Activated gamma-delta T cell treated with Interleukin-2 at 50 U/mL for 16 hours (primary cell): ENCODE data around the gene BABAM2.
"Not testable (repeated sequence)": the region's sequence is repeated elsewhere in the genome, so short reads cannot be mapped to it uniquely, and the experiment has no call there.

Experiments used
- DNase-seq: peaks from one replicate; pipeline ENCODE4 v3.0.0-alpha.2; 2020

BABAM2 gene

DNA sequence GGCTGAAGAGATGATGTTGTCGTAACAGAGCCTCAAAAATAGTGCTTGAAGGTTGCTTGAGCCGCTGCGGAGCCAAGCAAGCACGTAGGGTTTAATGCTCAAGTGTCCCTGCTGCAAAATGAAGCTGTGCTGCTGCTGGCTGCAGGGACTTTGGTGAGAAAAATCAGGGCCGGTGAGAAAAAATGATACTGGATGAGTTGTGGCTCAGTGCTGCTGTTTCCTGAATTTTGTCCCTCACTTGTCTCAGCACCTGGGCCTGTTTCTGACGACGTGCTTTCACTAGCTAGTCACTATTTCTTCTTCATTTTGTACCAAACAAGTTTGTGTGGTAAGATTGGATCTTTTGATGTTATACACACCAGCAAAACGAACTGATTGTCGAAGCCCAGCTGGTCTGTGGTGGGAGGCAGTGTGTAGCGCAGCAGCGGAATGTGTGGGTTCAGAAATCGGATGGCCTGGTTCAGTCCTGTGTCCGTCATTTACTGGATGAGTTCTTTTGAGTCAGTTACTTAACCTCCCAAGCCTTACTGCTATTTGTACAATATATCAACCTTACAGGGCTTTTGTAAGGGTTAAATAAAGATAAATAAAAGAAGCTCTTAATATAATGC is 329.3 kb downstream of the BABAM2 start:
- DNase-seq, result no peak

DNA sequence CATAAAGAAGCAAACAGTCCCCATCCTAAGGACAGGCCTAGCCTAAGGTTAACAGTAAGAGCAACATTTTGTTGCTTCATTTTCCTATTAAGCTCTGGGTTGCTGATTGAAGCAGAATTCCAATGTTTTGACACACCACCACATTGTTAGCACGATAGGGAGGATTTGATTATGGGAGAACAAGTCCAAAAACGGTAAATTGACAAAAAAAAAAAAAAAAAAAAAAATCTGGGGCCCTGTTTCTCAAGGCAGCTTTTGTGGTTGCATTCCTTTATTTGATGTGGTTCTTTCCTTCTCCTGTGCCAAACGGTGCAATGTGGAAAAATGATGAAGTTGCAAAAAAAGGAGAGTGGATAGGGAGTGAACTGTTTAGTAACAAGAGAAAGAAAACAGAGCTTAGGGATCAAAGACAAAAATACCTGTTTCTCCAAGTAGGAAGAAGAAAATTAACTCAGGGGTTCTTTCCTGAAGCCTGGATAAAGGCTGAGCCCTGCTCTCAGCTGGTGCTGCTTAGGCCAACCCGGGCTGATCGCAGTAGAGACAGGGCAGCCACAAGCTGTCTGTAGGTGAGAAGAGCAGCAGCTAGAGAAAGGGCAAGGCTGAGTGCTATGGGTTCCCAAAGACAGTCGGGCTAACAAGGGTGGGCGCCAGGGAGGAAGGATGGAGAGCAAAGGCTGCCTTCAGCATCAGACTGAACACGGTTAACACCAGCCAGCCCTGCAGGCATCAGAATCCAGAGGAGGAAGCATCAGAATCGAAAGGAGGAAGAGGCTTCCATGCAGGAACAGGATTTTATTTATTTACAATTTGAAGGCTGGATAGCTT is 334.3 kb downstream of the BABAM2 start:
- DNase-seq, result no peak

DNA sequence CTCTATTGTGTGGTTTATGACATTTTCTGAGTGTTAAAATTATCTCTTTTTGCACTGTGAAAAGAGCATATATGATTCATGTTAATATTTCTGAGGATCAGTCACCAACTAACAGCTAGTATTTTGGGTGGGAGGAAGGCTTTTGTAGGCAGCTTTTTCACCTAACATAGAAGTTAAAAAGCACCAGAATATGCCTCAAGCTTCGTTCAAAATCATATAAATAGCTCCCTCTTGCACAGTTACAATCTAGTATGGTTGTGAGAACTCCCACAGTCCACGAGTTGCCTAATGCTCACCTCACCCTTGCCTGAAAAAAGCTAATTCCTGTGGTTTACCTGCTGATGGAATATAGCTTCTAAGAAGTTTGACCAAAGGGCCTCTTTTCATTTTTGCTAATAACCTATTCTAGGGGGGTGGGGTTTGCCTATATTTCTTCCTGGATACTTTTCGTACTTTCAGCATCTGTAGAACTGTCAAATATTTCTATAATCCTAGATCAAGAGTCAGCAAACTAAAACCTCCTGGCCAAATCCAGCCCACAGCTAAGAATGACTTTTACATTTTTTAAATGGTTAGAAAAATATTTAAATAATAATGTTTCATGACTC is 335.0 kb downstream of the BABAM2 start:
- DNase-seq, result no peak

DNA sequence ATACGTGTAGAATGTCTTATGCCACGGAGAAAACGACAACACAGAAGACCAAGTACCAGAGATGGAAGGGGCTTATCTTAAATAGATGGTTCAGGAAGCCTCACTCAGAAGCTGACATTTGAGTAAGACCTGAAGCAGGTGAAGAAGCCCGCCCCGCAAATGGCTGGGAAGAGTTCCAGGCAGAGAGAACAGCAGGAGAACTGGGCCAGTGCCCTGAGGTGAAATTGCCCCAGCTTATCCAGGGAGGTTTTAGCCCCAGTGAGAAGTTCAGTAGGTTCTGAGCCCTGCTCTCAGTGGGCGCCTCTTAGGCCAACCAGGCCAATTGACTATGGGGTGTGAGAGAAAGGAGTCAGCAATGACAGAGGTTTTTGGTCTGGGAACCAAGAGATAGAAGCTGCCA is 336.0 kb downstream of the BABAM2 start:
- DNase-seq, result no peak

DNA sequence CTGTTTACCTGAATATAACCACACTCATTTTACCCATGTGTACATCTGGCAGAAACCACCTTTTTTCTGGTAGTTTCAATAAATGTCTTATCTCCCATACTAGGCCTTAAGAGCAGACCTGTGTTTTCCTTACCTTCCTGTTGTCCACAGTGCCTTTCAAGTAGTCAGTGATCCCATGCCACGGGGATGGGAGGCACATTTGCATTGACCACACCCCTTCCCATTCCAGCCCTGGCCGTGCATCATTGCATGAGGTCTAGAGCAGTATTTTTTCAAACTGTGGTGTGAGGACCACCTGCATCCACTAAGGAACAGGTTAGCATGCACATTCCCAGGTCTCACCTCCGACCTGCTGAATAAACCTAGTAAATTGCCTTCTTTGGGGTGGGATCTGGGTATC is 337.0 kb downstream of the BABAM2 start:
- DNase-seq, result no peak

DNA sequence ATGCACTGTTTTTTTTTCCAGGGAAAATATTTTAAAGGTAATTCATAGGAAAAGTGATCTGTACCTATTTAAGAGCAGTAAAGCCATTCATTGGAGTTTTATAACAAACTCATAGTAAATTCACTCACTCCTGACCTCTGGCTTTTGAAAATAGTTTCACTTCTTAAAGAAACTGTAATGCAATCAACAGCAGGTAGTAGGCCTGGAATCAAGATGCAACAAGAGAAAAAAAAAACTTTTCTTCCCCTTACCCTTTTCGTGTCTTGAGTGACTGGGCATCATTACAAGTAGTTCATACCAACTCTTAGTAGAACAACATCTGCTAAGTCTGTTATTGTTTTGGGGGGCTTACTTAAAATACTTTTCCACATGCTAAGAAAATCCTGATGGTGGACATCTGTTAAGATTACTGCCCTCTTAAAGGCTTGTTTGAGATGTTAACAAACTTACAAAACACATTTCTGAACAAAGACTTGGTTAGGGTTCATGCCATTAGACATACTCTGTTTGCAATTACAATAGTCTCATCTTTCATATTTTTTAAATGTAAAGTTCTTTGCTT is 338.0 kb downstream of the BABAM2 start:
- DNase-seq, result no peak

DNA sequence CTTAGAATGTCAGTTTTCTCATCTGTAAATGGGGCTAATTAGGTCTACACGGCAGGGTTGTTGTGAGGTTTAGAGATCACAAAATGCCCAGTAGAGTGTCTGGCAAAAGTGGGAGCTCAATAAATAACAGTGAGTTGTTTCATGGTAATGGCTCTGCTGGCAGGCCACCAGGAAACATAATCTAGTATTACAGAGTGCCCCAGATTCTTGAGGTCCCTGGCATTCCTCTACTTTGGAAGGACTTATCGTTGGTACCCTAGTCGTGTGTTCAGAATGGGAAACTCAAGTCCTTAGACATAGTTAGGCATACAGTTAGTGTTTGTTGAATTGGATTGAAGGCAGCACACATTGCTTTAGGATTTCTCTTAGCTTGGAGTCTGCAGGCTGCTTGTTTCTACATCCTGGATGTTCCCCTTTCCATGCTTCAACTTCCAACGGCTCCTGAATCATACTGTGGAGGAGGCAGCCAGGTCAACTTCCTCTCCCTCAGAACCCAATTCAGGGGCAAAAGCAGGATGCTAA is 340.6 kb downstream of the BABAM2 start:
- no peak for DNase-seq

DNA sequence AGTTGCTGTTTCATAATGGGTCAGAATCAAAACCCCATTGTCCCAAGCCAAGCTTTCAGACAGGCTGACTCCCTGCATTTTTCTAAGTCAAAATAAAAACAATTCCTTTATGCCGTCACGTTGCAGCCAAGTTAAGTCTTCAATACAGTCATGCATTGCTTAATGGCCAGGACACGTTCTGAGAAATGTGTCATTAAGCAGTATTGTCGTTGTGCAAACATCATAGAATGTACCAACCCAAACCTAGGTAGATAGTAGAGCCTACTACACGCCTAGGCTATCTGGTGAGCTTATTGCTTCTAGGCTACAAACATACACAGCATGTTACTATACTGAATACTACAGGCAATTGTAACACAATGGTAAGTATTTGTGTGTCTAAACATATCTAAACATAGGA is 341.8 kb downstream of the BABAM2 start:
- no peak for DNase-seq

DNA sequence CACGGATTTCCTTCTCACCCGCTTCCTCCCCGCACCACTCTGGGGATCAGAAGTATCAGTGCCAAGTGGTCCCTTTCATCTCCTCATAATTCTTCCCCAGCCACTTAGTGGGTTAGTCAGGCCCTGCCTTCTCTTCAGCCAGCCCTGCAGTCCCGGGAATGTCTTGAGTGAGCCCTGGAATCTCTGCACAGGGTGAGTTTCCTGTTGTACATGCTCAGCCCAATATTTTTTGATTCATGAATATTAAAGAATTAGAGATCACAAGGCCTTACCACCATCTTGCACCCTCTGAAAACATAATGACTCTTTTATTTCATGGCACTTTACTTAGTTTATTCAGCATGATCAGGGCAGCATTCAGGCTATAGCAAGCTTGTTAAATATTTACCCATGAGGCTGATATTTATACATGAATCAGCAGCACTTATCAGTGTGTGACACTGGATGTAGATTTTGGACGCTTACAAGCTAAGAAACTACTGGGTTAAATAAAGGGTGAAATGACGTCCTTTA is 342.7 kb downstream of the BABAM2 start:
- DNase-seq, result no peak

DNA sequence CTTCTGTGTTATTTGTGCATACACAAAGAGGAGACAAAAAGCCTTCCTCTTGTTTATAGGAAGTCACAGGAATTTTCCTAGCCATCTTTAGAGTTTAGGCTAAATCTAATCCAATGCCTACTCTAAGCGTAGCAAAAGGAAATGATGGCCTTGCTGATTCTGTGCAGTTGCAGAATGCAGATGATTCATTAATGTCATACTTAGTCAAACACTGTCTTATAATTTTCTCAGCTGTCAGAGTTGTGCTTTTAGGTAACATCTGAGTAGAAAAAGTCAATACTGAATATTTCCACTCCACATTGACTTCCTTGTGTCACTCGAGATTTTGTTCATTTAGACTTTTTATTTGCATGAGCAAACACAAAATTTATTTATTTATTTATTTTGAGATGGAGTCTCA is 344.3 kb downstream of the BABAM2 start:
- DNase-seq, result no peak

DNA sequence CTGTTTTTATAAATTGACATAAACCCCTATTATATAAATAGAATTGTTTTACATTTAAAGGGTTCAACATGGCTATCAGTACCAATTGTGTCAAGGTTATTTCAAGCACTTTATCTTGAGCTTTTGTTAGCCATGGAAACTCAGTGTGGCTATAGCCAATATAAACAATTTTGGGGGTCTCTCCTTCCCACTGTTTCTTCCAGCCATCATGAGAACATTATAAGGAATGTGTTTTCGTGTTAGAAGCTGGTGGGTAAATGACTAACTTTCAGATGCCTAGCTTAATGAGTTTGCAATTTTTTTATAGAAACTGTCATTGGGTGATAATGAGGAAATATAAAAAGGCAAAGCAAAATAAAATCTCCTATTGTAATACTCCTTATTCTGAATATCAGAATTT is 348.7 kb downstream of the BABAM2 start:
- DNase-seq, result no peak

DNA sequence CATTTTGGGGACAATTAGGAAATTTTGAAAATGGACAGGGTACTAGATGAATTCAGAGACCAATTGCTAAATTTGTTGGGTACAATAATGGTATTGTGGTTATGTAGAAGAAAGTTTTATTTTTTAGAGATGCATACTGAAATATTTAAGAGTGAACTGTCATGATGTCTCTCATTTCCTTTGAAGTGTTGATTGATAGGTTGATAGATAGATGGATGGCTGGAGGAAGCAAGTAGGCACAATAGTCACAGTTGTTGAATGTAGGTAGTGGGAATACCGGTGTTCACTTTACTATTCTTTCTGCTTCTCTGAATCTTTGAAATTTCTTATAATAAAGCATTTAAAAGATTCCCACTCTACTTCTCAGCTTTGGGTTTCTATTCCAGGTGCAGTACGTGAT is 350.4 kb downstream of the BABAM2 start:
- DNase-seq, result no peak

DNA sequence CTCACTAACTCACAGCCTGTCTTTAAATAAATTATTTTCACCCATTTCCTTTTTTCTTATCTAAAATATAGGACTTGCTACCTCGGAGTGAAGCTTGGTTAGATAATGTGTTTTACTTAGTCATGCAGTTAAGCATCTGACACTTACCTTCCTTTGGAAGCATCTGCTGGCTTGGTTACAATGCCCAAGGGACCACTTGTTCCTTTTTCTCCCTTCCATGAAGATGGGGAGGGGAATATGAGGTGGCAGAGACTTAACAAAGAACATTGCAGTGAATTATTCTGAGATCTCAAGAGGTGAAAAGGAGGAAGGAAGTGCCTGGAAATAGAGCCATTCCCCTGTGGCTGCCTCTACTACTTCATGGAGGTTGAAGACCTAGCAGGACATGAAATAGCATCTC is 356.8 kb downstream of the BABAM2 start:
- no peak for DNase-seq

DNA sequence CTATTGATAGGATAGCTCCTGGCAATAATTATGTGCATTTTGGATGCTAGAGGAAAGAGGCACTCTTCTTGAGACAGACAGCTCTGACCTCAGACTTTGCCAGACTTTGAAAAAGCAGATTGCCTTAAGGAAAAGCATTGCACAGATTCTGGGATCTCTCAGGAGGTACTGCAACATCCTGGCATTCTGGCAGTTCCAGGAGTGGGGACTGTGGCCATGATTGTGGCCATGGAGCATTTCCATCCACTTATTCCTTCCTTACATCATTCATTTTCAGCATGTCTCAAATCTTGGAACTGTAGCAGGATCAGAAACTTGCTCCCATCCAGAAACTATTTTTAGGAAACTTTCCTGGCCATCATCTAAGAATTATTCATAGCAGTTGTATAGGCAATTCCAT is 357.2 kb downstream of the BABAM2 start:
- DNase-seq, result no peak

DNA sequence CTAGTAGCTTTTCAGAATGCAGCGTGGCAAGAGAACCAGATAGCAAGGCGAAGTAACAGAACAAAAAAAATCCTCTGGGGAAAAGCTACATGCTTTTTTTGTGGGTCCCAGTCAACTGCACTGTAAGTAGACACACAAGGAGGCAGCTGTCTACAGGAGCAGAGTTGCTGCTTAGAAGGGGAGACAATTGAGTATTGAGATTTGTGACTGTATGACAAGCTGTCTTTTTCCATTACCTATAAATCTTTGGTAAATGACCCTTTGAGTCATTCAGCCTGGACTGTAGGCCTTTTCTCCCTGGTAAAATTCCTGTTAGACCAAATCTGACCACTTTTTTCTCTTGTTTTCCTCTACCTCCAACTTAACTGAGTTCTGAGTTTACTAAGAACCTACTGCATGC is 358.0 kb downstream of the BABAM2 start:
- no peak for DNase-seq

DNA sequence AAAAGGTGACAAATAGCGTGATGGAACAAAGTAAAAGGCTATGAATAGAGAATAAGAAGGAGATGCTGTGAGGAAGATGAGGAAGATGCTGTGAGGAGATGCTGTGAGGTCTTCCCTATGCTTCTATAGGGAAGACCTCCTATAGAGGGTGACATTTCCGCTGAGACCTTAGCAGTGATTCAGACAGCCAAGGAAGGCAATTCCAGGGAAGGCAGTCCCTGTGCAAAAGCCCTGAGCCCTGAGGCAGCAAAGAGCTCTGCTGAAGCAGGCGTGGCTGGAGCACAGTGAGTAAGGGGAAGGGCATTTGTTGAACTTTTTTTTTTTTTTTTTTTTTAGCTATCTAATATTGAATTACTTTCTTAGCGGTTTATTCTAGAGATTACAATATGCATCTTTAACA is 359.5 kb downstream of the BABAM2 start:
- no peak for DNase-seq

DNA sequence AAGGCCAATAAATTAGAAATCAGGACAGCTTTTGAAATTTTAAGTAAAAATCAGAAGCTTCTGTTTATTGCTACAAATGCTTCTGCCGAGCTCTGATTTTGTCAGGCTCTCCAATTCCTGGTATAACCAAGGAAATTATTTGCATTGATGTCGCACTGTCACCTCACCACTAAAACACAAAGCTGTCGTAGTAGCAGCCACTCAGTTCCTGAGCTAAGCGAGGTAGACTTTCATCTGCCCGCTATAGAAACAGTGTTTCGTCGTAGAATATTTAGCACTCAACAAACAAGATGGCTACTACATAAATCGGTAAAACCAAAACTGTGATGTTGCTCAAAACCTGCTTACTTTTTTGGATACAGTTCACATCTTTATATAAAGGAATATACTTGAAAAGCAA is 360.8 kb downstream of the BABAM2 start:
- DNase-seq, result no peak

DNA sequence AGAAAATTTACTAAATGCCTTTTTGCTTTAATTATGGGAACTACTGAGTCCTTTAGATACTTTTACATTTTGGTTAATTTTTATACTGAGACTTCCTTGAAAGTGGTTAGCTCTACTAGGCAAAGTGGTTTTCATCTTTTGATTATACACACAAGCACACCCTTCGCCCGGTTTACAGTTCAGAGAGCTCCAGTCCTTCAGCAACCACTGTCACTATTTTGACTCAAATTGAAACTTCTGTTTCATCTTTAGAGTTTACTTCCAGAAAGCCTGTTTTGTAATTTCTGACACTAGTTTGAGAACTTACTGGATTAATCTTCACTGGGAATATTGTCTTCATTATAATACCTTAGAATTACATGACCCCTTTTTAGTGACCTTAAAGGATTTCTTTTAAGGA is 361.8 kb downstream of the BABAM2 start:
- DNase-seq, result no peak

DNA sequence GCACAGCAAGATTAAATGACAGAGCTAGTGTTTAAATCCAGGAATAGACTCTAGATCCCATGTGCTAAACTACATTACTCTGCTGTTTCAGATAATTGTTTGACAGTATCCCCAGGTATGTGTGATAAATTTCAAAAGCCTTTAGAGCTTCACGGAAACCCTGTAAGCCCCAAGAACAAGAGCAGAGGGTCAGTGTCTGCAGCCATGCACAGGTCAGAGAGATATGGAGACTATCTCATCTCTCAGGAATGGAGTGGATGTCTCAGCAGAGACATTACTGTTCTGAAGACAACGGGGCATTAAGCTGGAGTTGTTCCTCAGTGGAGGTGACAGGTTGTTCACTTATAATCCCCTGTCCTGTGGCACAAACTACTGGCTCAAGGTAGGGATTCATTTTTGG is 363.0 kb downstream of the BABAM2 start:
- no peak for DNase-seq

DNA sequence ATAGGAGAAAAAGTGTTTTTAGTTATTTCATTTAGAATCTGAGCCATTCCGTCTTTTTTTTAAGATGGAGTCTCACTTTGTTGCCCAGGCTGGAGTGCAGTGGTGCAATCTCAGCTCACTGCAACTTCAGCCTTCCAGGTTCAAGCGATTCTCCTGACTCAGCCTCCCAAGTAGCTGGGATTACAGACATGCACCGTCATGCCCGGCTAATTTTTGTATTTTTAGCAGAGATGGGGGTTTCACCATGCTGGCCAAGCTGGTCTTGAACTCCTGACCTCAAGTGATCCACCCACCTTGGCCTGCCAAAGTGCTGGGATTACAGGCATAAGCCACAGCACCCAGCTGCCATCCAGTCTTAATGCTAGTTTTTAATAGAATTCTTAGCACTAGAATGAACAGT is 364.7 kb downstream of the BABAM2 start:
- DNase-seq, result not testable (repeated sequence)

DNA sequence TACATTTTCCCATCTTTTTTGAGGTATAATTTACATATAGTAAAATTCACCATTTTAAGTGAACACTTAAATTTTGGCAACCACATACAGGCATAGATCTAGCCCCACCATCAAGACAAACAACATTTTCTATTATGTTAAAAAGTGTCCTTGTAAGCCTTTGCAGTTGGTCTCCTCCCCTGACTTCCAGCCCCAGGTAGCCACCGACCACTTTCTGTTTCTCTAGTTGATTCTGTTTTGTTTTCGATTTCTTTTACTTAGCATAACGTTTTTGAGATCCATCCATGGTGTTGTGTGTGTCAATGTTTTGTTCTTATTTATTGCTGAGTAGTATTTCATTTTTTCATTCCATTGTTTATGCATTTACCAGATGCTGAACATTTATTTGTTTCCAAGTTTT is 366.7 kb downstream of the BABAM2 start:
- DNase-seq, result no peak

DNA sequence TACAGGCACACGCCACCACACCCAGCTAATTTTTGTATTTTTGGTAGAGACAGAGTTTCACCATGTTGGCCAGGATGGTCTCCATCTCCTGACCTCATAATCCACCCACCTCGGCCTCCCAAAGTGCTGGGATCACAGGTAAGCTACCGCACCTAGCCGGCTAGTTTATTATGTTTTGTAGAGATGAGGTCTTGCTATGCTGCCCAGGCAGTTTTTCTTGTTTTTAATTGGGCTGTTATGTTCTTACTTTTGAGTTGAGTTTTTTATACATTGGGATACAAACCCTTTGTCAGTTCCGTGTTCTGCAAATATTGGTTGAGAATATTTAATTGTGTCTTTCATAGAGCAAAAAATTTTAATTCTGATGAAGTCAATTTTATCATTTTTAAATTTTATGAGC is 368.7 kb downstream of the BABAM2 start:
- DNase-seq, result not testable (repeated sequence)

DNA sequence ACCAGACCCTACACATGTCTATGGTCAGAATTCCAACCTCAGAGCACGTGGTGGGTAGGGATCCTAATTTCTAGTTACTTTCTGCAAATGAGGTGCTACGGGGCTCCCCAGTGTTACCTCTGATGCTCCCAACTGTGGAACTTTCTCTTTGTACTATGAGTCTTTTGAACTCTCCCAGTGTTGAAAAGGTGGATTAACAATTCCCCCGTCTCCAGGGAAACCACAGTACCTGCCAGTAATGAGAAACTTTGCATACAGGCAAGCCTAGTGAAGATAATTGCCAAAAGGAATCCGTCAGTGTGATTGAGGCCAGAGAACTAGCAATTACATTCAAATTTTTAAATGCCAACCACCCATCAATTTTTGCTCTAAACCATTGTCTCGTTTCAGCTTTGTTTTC is 373.2 kb downstream of the BABAM2 start:
- no peak for DNase-seq

DNA sequence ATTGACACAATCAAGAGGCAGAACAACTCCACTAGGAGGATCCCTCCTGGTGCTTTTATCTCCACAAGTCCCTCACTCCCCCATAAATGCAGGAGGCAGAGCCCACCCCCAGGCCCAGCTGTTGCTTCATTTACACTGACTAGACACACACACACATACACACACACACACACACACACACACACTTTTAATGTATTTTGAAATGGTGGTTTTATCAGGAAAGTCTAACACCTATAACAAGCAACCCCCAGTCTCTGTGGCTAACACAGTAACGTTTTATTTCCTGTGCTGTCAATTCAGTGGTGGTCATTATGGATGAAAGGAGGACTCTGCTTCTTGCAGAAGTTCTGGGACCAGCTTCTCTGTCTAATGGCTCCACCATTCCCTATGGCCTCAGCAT is 376.8 kb downstream of the BABAM2 start:
- no peak for DNase-seq
